HEK293T (cell line): ENCODE measurements around the gene ANO6.

ENCODE experiments used
- ARNT ChIP-seq: fragments of 450-650 bp; IDR thresholded peaks from 2 replicates; pipeline ENCODE4 v1.6.1; 2017; ENCODE audit warnings: mild to moderate bottlenecking
- BHLHE40 ChIP-seq: fragments of 450-650 bp; IDR thresholded peaks from 2 replicates; pipeline ENCODE4 v1.6.1; 2016; ENCODE audit warnings: mild to moderate bottlenecking, moderate library complexity, borderline replicate concordance
- ELF4 ChIP-seq: fragments of 450-650 bp; IDR thresholded peaks from 2 replicates; pipeline ENCODE4 v1.6.1; 2017; ENCODE audit warnings: antibody characterized with exemption
- FOXA1 ChIP-seq: fragments of 450-650 bp; IDR thresholded peaks from 2 replicates; pipeline ENCODE4 v1.6.1; 2016; ENCODE audit warnings: mild to moderate bottlenecking
- FOXK2 ChIP-seq: fragments of 450-650 bp; IDR thresholded peaks from 2 replicates; pipeline ENCODE4 v1.6.1; 2016; ENCODE audit warnings: mild to moderate bottlenecking
- FOXM1 ChIP-seq: fragments of 450-650 bp; IDR thresholded peaks from 2 replicates; pipeline ENCODE4 v1.6.1; 2017; ENCODE audit warnings: mild to moderate bottlenecking, borderline replicate concordance
- HDGF ChIP-seq: fragments of 450-650 bp; IDR thresholded peaks from 2 replicates; pipeline ENCODE4 v1.6.1; 2017; ENCODE audit warnings: antibody characterized with exemption, borderline replicate concordance
- L3MBTL2 ChIP-seq: fragments of 450-650 bp; conservative IDR thresholded peaks from 2 replicates; pipeline ENCODE4 v1.6.1; 2016; ENCODE audit warnings: mild to moderate bottlenecking
- NFRKB ChIP-seq: fragments of 450-650 bp; IDR thresholded peaks from 2 replicates; pipeline ENCODE4 v1.6.1; 2016; ENCODE audit warnings: mild to moderate bottlenecking, moderate library complexity
- PKNOX1 ChIP-seq: fragments of 450-650 bp; IDR thresholded peaks from 2 replicates; pipeline ENCODE4 v1.6.1; 2016
- SP1 ChIP-seq: fragments of 450-650 bp; IDR thresholded peaks from 2 replicates; pipeline ENCODE4 v1.6.1; 2017
- SUZ12 ChIP-seq: fragments of 450-650 bp; IDR thresholded peaks from 2 replicates; pipeline ENCODE4 v1.6.1; 2016; ENCODE audit warnings: mild to moderate bottlenecking
- TARDBP ChIP-seq: fragments of 450-650 bp; IDR thresholded peaks from 2 replicates; pipeline ENCODE4 v1.6.1; 2016
- ZNF384 ChIP-seq: fragments of 450-650 bp; IDR thresholded peaks from 2 replicates; pipeline ENCODE4 v1.6.1; 2016

- TF ChIP-seq ELF4 (no peak), FOXK2 (no peak), ARNT (no peak), FOXA1 (no peak), SP1 (no peak), PKNOX1 (no peak), HDGF (no peak), BHLHE40 (no peak), SUZ12 (no peak), FOXM1 (no peak), TARDBP (no peak), NFRKB (no peak), L3MBTL2 (no peak), ZNF384 (no peak)
Measured at GRCh38 chr12:45354399-45354798, 138.5 kb downstream of the ANO6 start.
